Fibroblast of the conjunctiva (primary cell): ENCODE results near the gene ARSB.
A peak's percentile ranks its signal among the peaks of the same experiment; 100 is the strongest.
"Not testable (repeated sequence)": the region's sequence is repeated elsewhere in the genome, so short reads cannot be mapped to it uniquely, and the experiment has no call there.

ENCODE experiments used
- DNase-seq: peaks from one replicate; pipeline ENCODE4 v3.0.0-alpha.2; 2010; ENCODE audit warnings: low read depth

ARSB gene

GRCh38 chr5:78751872-78752271 is 233.2 kb downstream of the ARSB start:
- DNase-seq, result no peak

GRCh38 chr5:78750281-78750680 is 234.8 kb downstream of the ARSB start:
- DNase-seq, result no peak

DNA sequence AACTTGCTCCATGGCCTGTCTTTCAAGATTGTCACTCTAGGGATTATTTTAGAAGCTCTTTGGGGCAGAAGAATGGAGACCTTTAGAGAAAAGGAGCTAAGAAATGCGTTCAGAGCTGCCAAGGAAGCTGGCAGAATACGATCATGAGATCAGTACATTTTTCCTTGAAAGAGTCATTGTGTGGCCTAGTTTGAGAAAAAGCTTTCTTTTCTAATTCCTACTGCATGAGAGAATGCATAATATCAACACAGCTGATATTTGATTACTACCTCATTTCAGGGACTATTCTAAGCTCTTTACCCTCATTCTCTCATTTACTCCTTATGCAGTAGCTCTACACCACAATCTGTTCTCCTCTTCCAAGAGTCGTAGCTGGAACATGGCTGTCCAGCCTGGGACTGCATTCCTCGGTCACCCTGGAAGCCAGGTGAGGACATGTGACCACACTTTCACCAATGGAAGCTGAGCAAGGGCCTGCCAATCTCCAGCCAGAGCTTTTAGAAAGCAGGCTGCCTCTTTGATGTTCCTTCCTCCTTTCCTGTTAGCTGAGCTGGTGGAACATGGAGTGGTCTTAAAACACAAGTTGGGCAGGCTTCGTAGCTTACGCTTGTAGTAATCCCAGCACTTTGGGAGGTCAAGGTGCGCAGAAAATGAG is 237.3 kb downstream of the ARSB start:
- peak; percentile 57 for DNase-seq

DNA sequence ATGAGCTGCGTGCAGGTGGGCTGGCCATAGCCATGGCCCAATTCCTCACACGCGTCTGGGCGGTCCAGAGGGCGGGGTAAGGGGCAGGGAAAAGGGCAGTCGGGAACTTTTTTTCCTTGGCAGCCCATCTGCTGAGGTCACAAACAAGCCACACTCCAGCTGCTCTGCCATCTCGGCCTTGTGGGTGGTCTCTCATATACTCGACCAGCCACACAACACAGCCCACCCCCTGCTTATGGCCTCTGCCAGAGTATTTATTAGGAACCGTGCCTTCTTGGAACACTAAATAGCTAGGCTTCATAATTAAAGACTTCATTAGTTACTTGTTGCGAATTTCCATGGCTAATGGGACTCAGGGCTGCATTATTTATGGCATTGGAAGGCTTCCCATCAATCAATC is 238.1 kb downstream of the ARSB start:
- DNase-seq, result no peak

- no peak for DNase-seq
Observed at GRCh38 chr5:78746021-78746770, 238.9 kb downstream of the ARSB start.

DNA sequence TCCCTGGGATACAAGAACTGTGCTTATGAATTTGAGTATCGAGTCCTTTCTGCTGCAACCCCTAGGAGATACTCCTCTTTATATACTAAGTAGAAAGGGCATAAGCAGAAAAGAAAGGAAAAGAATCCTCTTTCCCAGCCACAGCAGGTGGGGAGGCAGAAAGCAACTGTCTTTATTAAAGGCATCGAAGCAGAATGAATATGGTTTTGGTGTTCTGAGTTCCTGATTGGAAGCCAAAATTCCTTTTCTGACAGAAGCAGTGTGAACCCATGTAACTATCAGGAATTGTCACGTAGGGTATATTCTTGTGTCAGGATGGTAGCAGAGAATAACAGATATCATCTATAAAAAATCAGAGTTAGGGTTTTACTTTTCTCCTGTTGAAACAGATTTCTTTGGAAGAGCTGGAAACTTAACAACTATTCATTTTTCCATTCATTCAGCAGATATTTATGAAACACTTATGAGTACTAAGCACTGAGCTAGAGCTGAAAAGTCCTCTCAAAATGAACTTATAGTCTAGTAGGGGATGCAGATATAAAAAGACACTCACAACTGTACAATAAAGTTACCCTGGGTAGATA is 240.1 kb downstream of the ARSB start:
- DNase-seq, result no peak

GRCh38 chr5:78741019-78741418 is 244.1 kb downstream of the ARSB start:
- DNase-seq, result no peak

- DNase-seq, result no peak
Observed at GRCh38 chr5:78738693-78739300, 246.3 kb downstream of the ARSB start.

DNA sequence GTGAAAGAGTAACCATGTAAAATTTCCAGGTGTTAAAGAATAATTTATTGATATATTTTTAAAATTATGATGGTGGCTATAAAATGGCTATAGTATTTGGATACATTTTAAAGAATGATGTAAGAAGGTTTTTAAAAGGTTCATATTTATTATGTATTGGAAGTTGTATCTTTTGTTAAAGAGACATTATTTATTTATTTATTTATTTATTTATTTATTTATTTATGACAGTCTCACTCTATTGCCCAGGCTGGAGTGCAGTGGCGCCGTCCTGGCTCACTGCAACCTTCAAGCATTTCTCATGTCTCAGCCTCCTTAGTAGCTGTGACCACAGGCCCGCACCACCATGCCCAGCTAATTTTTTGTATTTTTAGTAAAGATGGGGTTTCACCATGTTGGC is 247.0 kb downstream of the ARSB start:
- no peak for DNase-seq

GRCh38 chr5:78735834-78736463 is 249.2 kb downstream of the ARSB start:
- no peak for DNase-seq

GRCh38 chr5:78734950-78735349 is 250.2 kb downstream of the ARSB start:
- DNase-seq, result no peak

DNA sequence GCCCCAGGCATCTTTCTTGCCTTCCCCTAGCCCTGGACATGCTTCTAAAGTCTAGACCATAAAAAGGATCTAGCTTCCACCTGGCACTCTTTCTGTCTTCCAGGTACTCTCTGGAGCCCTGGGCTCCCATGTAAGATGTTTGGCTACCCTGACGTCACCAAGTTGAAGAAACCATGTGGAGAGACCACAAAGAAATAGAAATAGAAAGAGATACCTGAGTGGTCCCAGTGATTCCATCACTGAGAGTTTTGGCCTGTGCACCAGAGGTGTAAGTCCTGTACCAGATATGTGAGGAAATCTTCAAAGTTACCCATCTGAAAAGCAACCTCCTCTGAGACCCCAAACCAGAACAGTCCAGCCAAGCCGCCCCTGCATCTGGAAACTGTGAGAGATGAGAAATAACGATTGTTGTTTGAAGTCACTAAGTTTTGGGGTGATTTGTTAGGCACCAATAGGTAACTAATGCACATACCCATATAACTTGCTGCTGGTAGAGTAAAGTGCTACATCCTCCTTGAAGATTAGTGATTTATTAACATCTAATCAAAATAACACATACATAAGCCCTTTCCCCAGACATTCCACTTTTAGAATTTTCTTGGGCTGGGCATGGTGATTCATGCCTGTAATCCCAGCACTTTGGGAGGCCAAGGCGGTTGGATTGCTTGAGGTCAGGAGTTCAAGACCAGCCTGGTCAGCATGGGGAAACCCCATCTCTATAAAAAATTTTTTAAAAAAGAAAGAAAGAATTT is 250.8 kb downstream of the ARSB start:
- DNase-seq, result no peak

DNA sequence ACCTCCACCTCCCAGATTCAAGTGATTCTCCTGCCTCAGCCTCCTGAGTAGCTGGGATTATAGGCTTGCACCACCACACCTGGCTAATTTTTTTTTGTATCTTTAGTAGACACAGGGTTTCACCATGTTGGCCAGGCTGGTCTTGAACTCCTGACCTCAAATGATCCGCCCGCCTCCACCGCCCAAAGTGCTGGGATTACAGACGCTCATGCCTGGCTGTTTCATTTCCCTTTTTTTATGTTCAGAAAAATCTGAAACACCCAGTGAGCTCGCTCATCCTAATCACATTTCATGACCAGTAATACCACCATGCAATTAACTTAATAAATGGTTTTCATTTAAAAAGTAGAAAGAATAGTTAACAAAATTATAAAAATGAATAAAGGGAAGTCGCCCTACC is 252.4 kb downstream of the ARSB start:
- DNase-seq, result not testable (repeated sequence)

DNA sequence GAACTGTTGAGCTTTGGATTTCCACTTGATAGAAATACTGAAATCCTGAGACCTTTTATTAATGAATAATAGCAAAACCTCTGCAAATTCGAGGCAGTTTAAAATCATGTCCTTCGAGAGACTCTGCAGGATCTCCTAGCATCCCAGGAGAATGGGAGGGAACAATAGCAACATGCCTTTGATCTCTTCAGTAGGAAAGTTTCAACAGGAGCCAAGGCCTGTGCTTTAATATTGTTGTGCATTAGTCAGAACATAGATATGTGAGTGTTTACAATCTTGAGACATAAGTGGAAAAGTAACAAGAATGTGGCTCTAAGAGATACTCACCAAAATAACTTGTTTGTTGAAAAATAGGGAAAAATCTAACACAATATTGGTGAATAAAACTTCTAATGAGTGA is 253.2 kb downstream of the ARSB start:
- DNase-seq, result no peak

GRCh38 chr5:78730300-78731094 is 254.6 kb downstream of the ARSB start:
- no peak for DNase-seq

- DNase-seq, result no peak
Observed at GRCh38 chr5:78727786-78728761, 257.0 kb downstream of the ARSB start.
